K562 (cell line): ENCODE data around the gene SLC17A4. TPM values are rescaled to one million over a fixed set of nuclear protein-coding genes. Genes with fewer than 3 reads are reported as not detected.

Experiments used
- ATAC-seq: fragments of 200-7000 bp; cut with Tn5 transposase; 3 replicates; pipeline ENCODE4 v1.9.1; 2020; ENCODE audit warnings: moderate library complexity
- BruUV-seq: library from RNA; stranded (reverse); fragments of 400-500 nt; replicated peaks from 2 replicates; lab custom pipeline; 2021; lab: Mats Ljungman, UMichigan
- CTCF ChIA-PET: fragments of 300-600 bp; formaldehyde crosslinking; extraction: SDS; loops from one replicate; lab custom pipeline; 2021; ENCODE audit warnings: low intra/inter-chr PET ratio; lab: Yijun Ruan, JAX
- POLR2A ChIA-PET: fragments of 300-600, 350-650 bp; sonication (Branson Sonifier 250); formaldehyde crosslinking; extraction: SDS; loops from one replicate; lab custom pipeline; 2021; ENCODE audit warnings: antibody characterized with exemption, inconsistent platforms; lab: Yijun Ruan, JAX
- DNase-seq, 4 experiments: peaks; one replicate each; pipeline versions ENCODE4 v3.0.0 to v3.0.0-alpha.2; 2011 to 2018; ENCODE audit warnings: low spot score in 3 of 4, mixed read lengths in 3 of 4; ENCODE audit errors: extremely low read depth in 1 of 4
- FAIRE-seq: peaks from 2 replicates; lab custom pipeline; 2011; peaks lifted over from hg19 to GRCh38; lab: Jason Lieb, UNC
- H2AFZ ChIP-seq: 2 replicates; pipeline ENCODE4 v1.6.0; 2011; ENCODE audit warnings: low read depth, low read length, control low read depth, inconsistent platforms
- H3K27ac ChIP-seq: fragments of 200-600 bp; 3 replicates; pipeline ENCODE4 v1.8.0; 2011; ENCODE audit warnings: low read depth, mild to moderate bottlenecking, control low read depth, inconsistent platforms, low read length, moderate library complexity, mixed read lengths; ENCODE audit errors: extremely low read depth
- H3K27me3 ChIP-seq, 2 experiments: fragments of 300-600 bp in 1 of 2; 2 replicates in 1 of 2; 3 replicates in 1 of 2; pipeline versions ENCODE4 v1.6.0 to v1.8.0; 2011; ENCODE audit warnings: inconsistent platforms in 2 of 2, low read length in 2 of 2, mild to moderate bottlenecking in 1 of 2, mixed read lengths in 1 of 2, moderate library complexity in 1 of 2; ENCODE audit not compliant: control insufficient read depth in 2 of 2, insufficient read depth in 2 of 2
- H3K36me3 ChIP-seq: fragments of 300-600 bp; 3 replicates; pipeline ENCODE4 v1.8.0; 2011; ENCODE audit warnings: mild to moderate bottlenecking, low read length, inconsistent platforms; ENCODE audit not compliant: control insufficient read depth, insufficient read depth
- H3K4me1 ChIP-seq, 2 experiments: fragments of 200-600 bp in 1 of 2; replicated peaks in 1 of 2; 2 replicates in 1 of 2; 3 replicates in 1 of 2; pipeline versions ENCODE4 v1.5.1 to v1.8.0; 2011; ENCODE audit warnings: inconsistent platforms in 2 of 2, low read length in 2 of 2, mild to moderate bottlenecking in 1 of 2, mixed read lengths in 1 of 2, moderate library complexity in 1 of 2; ENCODE audit not compliant: control insufficient read depth in 2 of 2, insufficient read depth in 2 of 2
- H3K4me2 ChIP-seq: 2 replicates; pipeline ENCODE4 v1.6.1; 2011; ENCODE audit warnings: low read length, control low read depth, inconsistent platforms, mixed read lengths; ENCODE audit not compliant: insufficient read depth
- H3K4me3 ChIP-seq: fragments of 200-600 bp; sonication (generic), shearing (Covaris generic); 2 replicates; pipeline ENCODE4 v1.5.1; 2016; ENCODE audit warnings: control low read depth, inconsistent platforms
- H3K79me2 ChIP-seq: fragments of 200-600 bp; 3 replicates; pipeline ENCODE4 v1.8.0; 2011; ENCODE audit warnings: low read length, inconsistent platforms; ENCODE audit not compliant: control insufficient read depth, insufficient read depth
- H3K9ac ChIP-seq, 2 experiments: 2 replicates each; pipeline versions ENCODE4 v1.6.0 to v1.6.1; 2011; ENCODE audit warnings: low read depth in 2 of 2, low read length in 2 of 2, control low read depth in 1 of 2, inconsistent platforms in 1 of 2, mild to moderate bottlenecking in 1 of 2, mixed read lengths in 1 of 2; ENCODE audit not compliant: insufficient read depth in 1 of 2
- H3K9me1 ChIP-seq: one replicate; pipeline ENCODE4 v1.6.0; 2011; ENCODE audit warnings: inconsistent platforms, mild to moderate bottlenecking, low read length, moderate library complexity; ENCODE audit not compliant: control insufficient read depth, insufficient read depth
- H3K9me3 ChIP-seq: replicated peaks from 2 replicates; pipeline ENCODE4 v1.5.1; 2011; ENCODE audit warnings: low read depth, low read length, inconsistent platforms; ENCODE audit not compliant: control insufficient read depth, insufficient read depth
- H4K20me1 ChIP-seq: replicated peaks from 2 replicates; pipeline ENCODE4 v1.6.1; 2011; ENCODE audit warnings: low read length, inconsistent platforms, mixed read lengths; ENCODE audit not compliant: control insufficient read depth, insufficient read depth
- DNMT1 ChIP-seq: fragments of 450-650 bp; IDR thresholded peaks from 2 replicates; pipeline ENCODE4 v1.6.1; 2016; ENCODE audit warnings: antibody characterized with exemption, mild to moderate bottlenecking
- HINFP ChIP-seq: fragments of 450-650 bp; conservative IDR thresholded peaks from 2 replicates; pipeline ENCODE4 v1.6.1; 2016; ENCODE audit warnings: missing genetic modification characterization, low read depth, mild to moderate bottlenecking, control low read depth, missing compliant biosample characterization
- MXD1 ChIP-seq: fragments of 250-450 bp; sonication (Bioruptor Pico); IDR thresholded peaks from 2 replicates; pipeline ENCODE4 v1.8.0; 2021; ENCODE audit warnings: borderline replicate concordance, mild to moderate bottlenecking, moderate library complexity; ENCODE audit not compliant: poor library complexity, severe bottlenecking
- MYNN ChIP-seq, 2 experiments: sonication (generic); formaldehyde crosslinking in 1 of 2; IDR thresholded peaks; 2 replicates each; pipeline versions ENCODE4 v1.5.0 to v1.6.1; 2016 to 2020; ENCODE audit warnings: antibody characterized with exemption in 1 of 2, missing genetic modification reagents in 1 of 2
- RBM34 ChIP-seq: fragments of 200-400 bp; formaldehyde crosslinking; IDR thresholded peaks from 2 replicates; pipeline ENCODE4 v1.6.1; 2018; ENCODE audit warnings: low read length, borderline replicate concordance; ENCODE audit not compliant: insufficient read depth
- SMARCC2 ChIP-seq: fragments of 450-650 bp; IDR thresholded peaks from 2 replicates; pipeline ENCODE4 v1.6.1; 2017; ENCODE audit warnings: antibody characterized with exemption, moderate library complexity, mild to moderate bottlenecking, low read depth
- YBX1 ChIP-seq: fragments of 450-650 bp; IDR thresholded peaks from 2 replicates; pipeline ENCODE4 v1.7.1; 2016; ENCODE audit warnings: mild to moderate bottlenecking
- ZNF124 ChIP-seq: sonication (generic); formaldehyde crosslinking; IDR thresholded peaks from 2 replicates; pipeline ENCODE4 v1.8.1; 2022; ENCODE audit warnings: missing genetic modification reagents
- ZNF217 ChIP-seq: sonication (generic); formaldehyde crosslinking; IDR thresholded peaks from 2 replicates; pipeline ENCODE4 v1.8.0; 2022; ENCODE audit warnings: mild to moderate bottlenecking, missing genetic modification reagents
- ZNF282 ChIP-seq: sonication (generic); formaldehyde crosslinking; IDR thresholded peaks from 2 replicates; pipeline ENCODE4 v1.8.1; 2023; ENCODE audit warnings: missing genetic modification reagents
- ZNF785 ChIP-seq: fragments of 250-450 bp; sonication (Bioruptor Pico); IDR thresholded peaks from 2 replicates; pipeline ENCODE4 v1.4.0; 2020; ENCODE audit warnings: mild to moderate bottlenecking
- WGBS: fragments of 100-300 bp; shearing (Covaris generic); methylation state at CpG from one replicate; pipeline ENCODE4 v1.1.6; 2016; ENCODE audit warnings: low coverage, mixed read lengths; ENCODE audit not compliant: insufficient coverage; ENCODE audit errors: missing lambda C conversion rate; 5-methylcytosine and 5-hydroxymethylcytosine counted together
- in situ Hi-C: fragments of 300-500 bp; cut with MboI; formaldehyde crosslinking; loops from 4 replicates; pipeline ENCODE4 v1.15.0; 2018; ENCODE audit warnings: inconsistent platforms, mixed read lengths
- intact Hi-C: fragments of 100-400 bp; cut with micrococcal nuclease; formaldehyde crosslinking; loops from 2 replicates; pipeline ENCODE4 v1.14.2; 2022
- polyA plus RNA-seq, 8 experiments: library from polyadenylated mRNA; depleted of rRNA in 4 of 8; stranded (reverse) in 5 of 8; unstranded in 3 of 8; fragments of >200 nt; fragmentation: Nextera tagmentation in 2 of 8; fragmentation: Illumina TruSeq in 1 of 8; extraction: Ambion mirVana in 2 of 8; extraction: Trizol in 1 of 8; gene quantifications; 2 replicates each; pipeline versions ENCODE4 v1.2.1 to v1.2.3, GENCODE V29; 2011 to 2014; ENCODE audit warnings: inconsistent platforms in 1 of 8, missing spikeins in 1 of 8
- total RNA-seq, 7 experiments: library from RNA; depleted of rRNA in 6 of 7; stranded (reverse); fragments of >200 nt in 6 of 7; fragmentation: Illumina TruSeq in 2 of 7; extraction: Trizol in 2 of 7; gene quantifications; 2 replicates each; pipeline versions ENCODE4 v1.2.1 to v1.2.3, GENCODE V29; 2011 to 2021; ENCODE audit warnings: low replicate concordance in 1 of 7

Gene SLC17A4
- total and polyA plus RNA-seq, 9 of the 15 experiments (the other 6 are each of a cell fraction or from before 2014, with no cell fraction given): not detected

- no peak for FAIRE-seq
- Histone ChIP-seq H2AFZ (no peak overlapping the region), H3K4me3 (no peak overlapping the region), H3K9me3 (no peaks in the 10 kb centered on the region), H3K27ac (no peak overlapping the region), H3K9ac (no peak overlapping the region), H4K20me1 (no peaks in the 10 kb centered on the region), H3K4me1 (no peaks in the 10 kb centered on the region), H3K9me1 (no peaks in the 10 kb centered on the region), H3K79me2 (no peaks in the 10 kb centered on the region), H3K27me3 (peaks cover 0 to 2% of the 10 kb centered on the region in 2 experiments; a peak in 3 of 5 replicates), H3K4me2 (no peak overlapping the region), H3K36me3 (no peaks in the 10 kb centered on the region)
- no peak for TF ChIP-seq ZNF217
- no TSS peak for BruUV-seq
- no peak for DNase-seq
- intact Hi-C loops (no loop called here), in situ Hi-C loops (no loop called here)
- ChIA-PET CTCF (no interaction called here), POLR2A (interaction anchor here (1.0 kb wide), 1 partner anchor 14 kb away, joined by 3 read pairs; no protein-coding TSS in a partner anchor)
- WGBS: 0% methylated on average over 1 of the region's 1 CpG
- ATAC-seq: no peak
Observed at GRCh38 chr6:25829375-25829774, 74.8 kb downstream of the SLC17A4 start.

GRCh38 chr6:25830458-25830857 lies 75.9 kb downstream of the SLC17A4 start:
- Histone ChIP-seq H3K4me2 (no peak overlapping the region), H3K27me3 (peaks cover 0 to 2% of the 10 kb centered on the region in 2 experiments; a peak in 3 of 5 replicates), H3K27ac (no peak overlapping the region), H2AFZ (no peak overlapping the region), H3K79me2 (no peaks in the 10 kb centered on the region), H3K36me3 (no peaks in the 10 kb centered on the region), H3K4me1 (no peaks in the 10 kb centered on the region), H4K20me1 (no peaks in the 10 kb centered on the region), H3K9ac (no peak overlapping the region), H3K4me3 (no peak overlapping the region), H3K9me1 (no peaks in the 10 kb centered on the region), H3K9me3 (no peaks in the 10 kb centered on the region)
- intact Hi-C loops (no loop called here), in situ Hi-C loops (no loop called here)
- ChIA-PET POLR2A (interaction anchor here (1.0 kb wide), 1 partner anchor 15 kb away, joined by 3 read pairs; no protein-coding TSS in a partner anchor), CTCF (no interaction called here)
- TF ChIP-seq YBX1 (no peak), DNMT1 (no peak), ZNF282 (no peak), ZNF124 (CRISPR knock-in tag) (no peak), RBM34 (no peak), HINFP (tag) (no peak), MXD1 (CRISPR knock-in tag) (no peak), MYNN (IDR thresholded peaks at IDR 0.05) (no peak), MYNN (CRISPR knock-in tag; IDR thresholded peaks at IDR 0.05) (no peak), SMARCC2 (no peak), ZNF785 (CRISPR knock-in tag) (no peak)
- no TSS peak for BruUV-seq
- WGBS: 0% methylated on average over 4 of the region's 4 CpGs
- ATAC-seq: no peak
- FAIRE-seq: no peak
- no peak for DNase-seq
